22Rv1 (cell line): ENCODE results near the gene TCTN1.

ENCODE experiments used
- ZFX ChIP-seq: fragments of 450-650 bp; IDR thresholded peaks from 2 replicates; pipeline ENCODE4 v1.6.1; 2017; ENCODE audit warnings: antibody characterized with exemption, borderline replicate concordance
- TF ChIP-seq, protein P1 (sequence below): fragments of 450-650 bp; IDR thresholded peaks from 2 replicates; pipeline ENCODE4 v1.5.1; 2017; ENCODE audit warnings: mild to moderate bottlenecking

DNA sequence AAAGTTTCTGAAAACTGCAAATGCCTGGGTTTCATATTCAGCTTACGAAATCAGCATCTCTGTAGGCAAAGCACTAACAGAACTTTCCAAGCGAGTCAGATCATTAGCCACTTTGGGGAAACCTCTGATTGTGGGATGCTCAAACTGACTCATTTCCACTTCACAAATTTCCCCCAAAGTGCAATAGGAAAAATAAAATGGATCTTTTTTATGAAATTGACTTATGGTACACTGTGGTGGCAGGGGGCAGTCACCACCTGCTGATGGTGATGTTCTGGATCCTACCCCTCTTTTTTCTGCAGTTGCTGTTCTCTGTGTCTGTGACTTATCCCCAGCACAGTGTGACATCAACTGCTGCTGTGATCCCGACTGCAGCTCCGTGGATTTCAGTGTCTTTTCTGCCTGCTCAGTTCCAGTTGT, 5.6 kb downstream of the TCTN1 start:
- TF ChIP-seq, protein P1, sequence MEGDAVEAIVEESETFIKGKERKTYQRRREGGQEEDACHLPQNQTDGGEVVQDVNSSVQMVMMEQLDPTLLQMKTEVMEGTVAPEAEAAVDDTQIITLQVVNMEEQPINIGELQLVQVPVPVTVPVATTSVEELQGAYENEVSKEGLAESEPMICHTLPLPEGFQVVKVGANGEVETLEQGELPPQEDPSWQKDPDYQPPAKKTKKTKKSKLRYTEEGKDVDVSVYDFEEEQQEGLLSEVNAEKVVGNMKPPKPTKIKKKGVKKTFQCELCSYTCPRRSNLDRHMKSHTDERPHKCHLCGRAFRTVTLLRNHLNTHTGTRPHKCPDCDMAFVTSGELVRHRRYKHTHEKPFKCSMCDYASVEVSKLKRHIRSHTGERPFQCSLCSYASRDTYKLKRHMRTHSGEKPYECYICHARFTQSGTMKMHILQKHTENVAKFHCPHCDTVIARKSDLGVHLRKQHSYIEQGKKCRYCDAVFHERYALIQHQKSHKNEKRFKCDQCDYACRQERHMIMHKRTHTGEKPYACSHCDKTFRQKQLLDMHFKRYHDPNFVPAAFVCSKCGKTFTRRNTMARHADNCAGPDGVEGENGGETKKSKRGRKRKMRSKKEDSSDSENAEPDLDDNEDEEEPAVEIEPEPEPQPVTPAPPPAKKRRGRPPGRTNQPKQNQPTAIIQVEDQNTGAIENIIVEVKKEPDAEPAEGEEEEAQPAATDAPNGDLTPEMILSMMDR, result no peak
- no peak for TF ChIP-seq ZFX
